ENCODE results near the gene SLC12A4.
A peak's percentile ranks its signal among the peaks of the same experiment; 100 is the strongest.
"Not testable (repeated sequence)": the region's sequence is repeated elsewhere in the genome, so short reads cannot be mapped to it uniquely, and the experiment has no call there.

Gene SLC12A4

GRCh38 chr16:67943256-67943618, 25.2 kb downstream of the SLC12A4 start:
- Mint-ChIP-seq H3K4me1 (ENCODE audit: low read depth) (peaks cover 28% of the 10 kb centered on the region), H3K36me3 (ENCODE audit: low read depth) (peaks cover 85% of the 10 kb centered on the region), H3K9me3 (no peaks in the 10 kb centered on the region), H3K4me3 (no peak overlapping the region), H3K27me3 (no peaks in the 10 kb centered on the region), H3K27ac (no peak overlapping the region)
- no peak for DNase-seq

- H3K27ac Mint-ChIP-seq, result no peak overlapping the region
- H3K4me3 Mint-ChIP-seq, result no peak overlapping the region
- peaks cover 28% of the 10 kb centered on the region for H3K4me1 Mint-ChIP-seq (ENCODE audit: low read depth)
- no peak for DNase-seq
- peaks cover 81% of the 10 kb centered on the region for H3K36me3 Mint-ChIP-seq (ENCODE audit: low read depth)
- H3K27me3 Mint-ChIP-seq, result no peaks in the 10 kb centered on the region
- H3K9me3 Mint-ChIP-seq, result no peaks in the 10 kb centered on the region
Measured at GRCh38 chr16:67942510-67943255, 25.8 kb downstream of the SLC12A4 start.

GRCh38 chr16:67942200-67942509, 26.3 kb downstream of the SLC12A4 start:
- H3K27ac Mint-ChIP-seq, result peak overlapping the region; percentile 73
- no peaks in the 10 kb centered on the region for H3K27me3 Mint-ChIP-seq
- H3K4me1 Mint-ChIP-seq (ENCODE audit: low read depth), result peaks cover 31% of the 10 kb centered on the region
- H3K4me3 Mint-ChIP-seq, result no peak overlapping the region
- peak; percentile 64 for DNase-seq
- H3K36me3 Mint-ChIP-seq (ENCODE audit: low read depth), result peaks cover 80% of the 10 kb centered on the region
- H3K9me3 Mint-ChIP-seq, result no peaks in the 10 kb centered on the region

GRCh38 chr16:67941469-67942199, 26.8 kb downstream of the SLC12A4 start:
- Mint-ChIP-seq H3K27ac (peak overlapping the region; percentile 73), H3K4me3 (no peak overlapping the region), H3K36me3 (ENCODE audit: low read depth) (peaks cover 82% of the 10 kb centered on the region), H3K9me3 (no peaks in the 10 kb centered on the region), H3K27me3 (no peaks in the 10 kb centered on the region), H3K4me1 (ENCODE audit: low read depth) (peaks cover 36% of the 10 kb centered on the region)
- DNase-seq, result no peak

- peak overlapping the region; percentile 89 for H3K27ac Mint-ChIP-seq
- H3K9me3 Mint-ChIP-seq, result no peaks in the 10 kb centered on the region
- no peak for DNase-seq
- H3K27me3 Mint-ChIP-seq, result no peaks in the 10 kb centered on the region
- H3K4me1 Mint-ChIP-seq (ENCODE audit: low read depth), result peaks cover 36% of the 10 kb centered on the region
- H3K4me3 Mint-ChIP-seq, result no peak overlapping the region
- peaks cover 82% of the 10 kb centered on the region for H3K36me3 Mint-ChIP-seq (ENCODE audit: low read depth)
Measured at GRCh38 chr16:67940446-67941089, 27.9 kb downstream of the SLC12A4 start.

GRCh38 chr16:67939507-67940445, 28.7 kb downstream of the SLC12A4 start:
- H3K27me3 Mint-ChIP-seq, result no peaks in the 10 kb centered on the region
- peaks cover 43% of the 10 kb centered on the region for H3K4me1 Mint-ChIP-seq (ENCODE audit: low read depth)
- H3K4me3 Mint-ChIP-seq, result peak overlapping the region; percentile 1
- H3K27ac Mint-ChIP-seq, result peak overlapping the region; percentile 89
- peaks cover 82% of the 10 kb centered on the region for H3K36me3 Mint-ChIP-seq (ENCODE audit: low read depth)
- no peaks in the 10 kb centered on the region for H3K9me3 Mint-ChIP-seq
- peak; percentile 64 for DNase-seq

- H3K9me3 Mint-ChIP-seq, H3K27me3 Mint-ChIP-seq, DNase-seq: not testable (repeated sequence)
- peaks cover 84% of the 10 kb centered on the region for H3K36me3 Mint-ChIP-seq (ENCODE audit: low read depth)
- peak overlapping the region; percentile 100 for H3K4me3 Mint-ChIP-seq
- peak overlapping the region; percentile 99 for H3K27ac Mint-ChIP-seq
- H3K4me1 Mint-ChIP-seq (ENCODE audit: low read depth), result peaks cover 56% of the 10 kb centered on the region
Measured at GRCh38 chr16:67937713-67938112, 30.7 kb downstream of the SLC12A4 start.

- no peak for DNase-seq
- peaks cover 54% of the 10 kb centered on the region for H3K4me1 Mint-ChIP-seq (ENCODE audit: low read depth)
- H3K27me3 Mint-ChIP-seq, result no peaks in the 10 kb centered on the region
- H3K4me3 Mint-ChIP-seq, result peak overlapping the region; percentile 100
- H3K36me3 Mint-ChIP-seq (ENCODE audit: low read depth), result peaks cover 84% of the 10 kb centered on the region
- no peaks in the 10 kb centered on the region for H3K9me3 Mint-ChIP-seq
- peak overlapping the region; percentile 99 for H3K27ac Mint-ChIP-seq
Measured at GRCh38 chr16:67936880-67937605, 31.4 kb downstream of the SLC12A4 start.

GRCh38 chr16:67936124-67936879, 32.1 kb downstream of the SLC12A4 start, which contains the start of gene PSMB10:
Gene PSMB10, minus strand, starts transcription at chr16:67936850. Its CDS starts 101 bp downstream, at chr16:67936749.
- Mint-ChIP-seq H3K27me3 (no peaks in the 10 kb centered on the region), H3K36me3 (ENCODE audit: low read depth) (peaks cover 85% of the 10 kb centered on the region), H3K9me3 (no peaks in the 10 kb centered on the region), H3K27ac (peak within 1 kb of the TSS; percentile 99), H3K4me3 (peak within 1 kb of the TSS; percentile 100), H3K4me1 (ENCODE audit: low read depth) (peaks cover 47% of the 10 kb centered on the region)
- DNase-seq, result peak; percentile 82

- H3K4me3 Mint-ChIP-seq, result peak overlapping the region; percentile 100
- peak overlapping the region; percentile 99 for H3K27ac Mint-ChIP-seq
- DNase-seq, result peak; percentile 95
- peaks cover 89% of the 10 kb centered on the region for H3K36me3 Mint-ChIP-seq (ENCODE audit: low read depth)
- no peaks in the 10 kb centered on the region for H3K9me3 Mint-ChIP-seq
- peaks cover 45% of the 10 kb centered on the region for H3K4me1 Mint-ChIP-seq (ENCODE audit: low read depth)
- H3K27me3 Mint-ChIP-seq, result no peaks in the 10 kb centered on the region
Measured at GRCh38 chr16:67935402-67936123, 32.9 kb downstream of the SLC12A4 start.

GRCh38 chr16:67935101-67935401, 33.4 kb downstream of the SLC12A4 start:
- no peak for DNase-seq
- Mint-ChIP-seq H3K4me3 (peak overlapping the region; percentile 100), H3K9me3 (no peaks in the 10 kb centered on the region)

GRCh38 chr16:67934306-67935100, 33.9 kb downstream of the SLC12A4 start:
- H3K4me1 Mint-ChIP-seq (ENCODE audit: low read depth), result peaks cover 34% of the 10 kb centered on the region
- peak overlapping the region; percentile 100 for H3K4me3 Mint-ChIP-seq
- no peaks in the 10 kb centered on the region for H3K27me3 Mint-ChIP-seq
- no peak for DNase-seq
- peak overlapping the region; percentile 99 for H3K27ac Mint-ChIP-seq
- peaks cover 89% of the 10 kb centered on the region for H3K36me3 Mint-ChIP-seq (ENCODE audit: low read depth)
- H3K9me3 Mint-ChIP-seq, result no peaks in the 10 kb centered on the region

More at GRCh38 chr16:67935101-67935401, 33.4 kb downstream of the SLC12A4 start:
- H3K36me3 Mint-ChIP-seq (ENCODE audit: low read depth), result peaks cover 89% of the 10 kb centered on the region
- H3K27me3 Mint-ChIP-seq, result no peaks in the 10 kb centered on the region
- H3K27ac Mint-ChIP-seq, result peak overlapping the region; percentile 99
- peaks cover 40% of the 10 kb centered on the region for H3K4me1 Mint-ChIP-seq (ENCODE audit: low read depth)
